Activated T-helper 9 cell treated with anti-CD3 and anti-CD28 coated beads, Interleukin-2, amount 50 U/mL, for 16 hours (primary cell): ENCODE data around the gene SH3PXD2B.
"Not testable (repeated sequence)": the region's sequence is repeated elsewhere in the genome, so short reads cannot be mapped to it uniquely, and the experiment has no call there.

Experiments
- DNase-seq: peaks from one replicate; pipeline ENCODE4 v3.0.0-alpha.2; 2020; ENCODE audit warnings: low read depth

SH3PXD2B gene

DNA sequence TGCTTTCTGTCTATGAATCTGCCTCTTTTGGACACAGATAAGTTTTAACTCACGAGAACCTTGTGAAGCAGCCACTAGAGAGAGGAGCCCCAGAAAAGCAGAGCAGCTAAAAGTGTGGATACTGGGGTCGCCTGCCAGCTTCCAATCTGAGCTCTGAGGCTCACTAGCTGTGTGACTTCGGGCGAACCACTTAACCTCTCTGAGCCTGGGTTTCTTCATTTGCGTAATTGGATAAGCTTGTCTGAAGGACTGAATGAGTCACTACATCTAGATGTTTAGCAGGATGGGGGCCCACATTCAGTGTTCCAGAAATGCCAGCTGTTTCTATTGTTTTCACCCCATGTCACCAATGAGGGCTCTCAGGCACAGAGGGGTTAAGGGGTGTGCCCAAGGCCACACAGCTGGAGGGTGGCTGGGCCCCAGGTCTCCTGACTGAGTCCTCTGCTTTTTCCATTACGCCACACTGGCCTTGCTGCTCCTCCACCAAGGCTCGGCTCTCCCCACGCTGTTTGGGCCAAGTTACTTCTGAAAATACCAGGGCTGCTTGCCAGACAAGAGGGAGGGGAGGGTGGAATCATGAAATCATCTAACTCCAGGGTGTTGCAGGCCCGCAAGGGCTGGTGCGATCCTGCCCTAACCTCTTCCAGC lies 36.2 kb downstream of the SH3PXD2B start:
- DNase-seq = no peak

DNA sequence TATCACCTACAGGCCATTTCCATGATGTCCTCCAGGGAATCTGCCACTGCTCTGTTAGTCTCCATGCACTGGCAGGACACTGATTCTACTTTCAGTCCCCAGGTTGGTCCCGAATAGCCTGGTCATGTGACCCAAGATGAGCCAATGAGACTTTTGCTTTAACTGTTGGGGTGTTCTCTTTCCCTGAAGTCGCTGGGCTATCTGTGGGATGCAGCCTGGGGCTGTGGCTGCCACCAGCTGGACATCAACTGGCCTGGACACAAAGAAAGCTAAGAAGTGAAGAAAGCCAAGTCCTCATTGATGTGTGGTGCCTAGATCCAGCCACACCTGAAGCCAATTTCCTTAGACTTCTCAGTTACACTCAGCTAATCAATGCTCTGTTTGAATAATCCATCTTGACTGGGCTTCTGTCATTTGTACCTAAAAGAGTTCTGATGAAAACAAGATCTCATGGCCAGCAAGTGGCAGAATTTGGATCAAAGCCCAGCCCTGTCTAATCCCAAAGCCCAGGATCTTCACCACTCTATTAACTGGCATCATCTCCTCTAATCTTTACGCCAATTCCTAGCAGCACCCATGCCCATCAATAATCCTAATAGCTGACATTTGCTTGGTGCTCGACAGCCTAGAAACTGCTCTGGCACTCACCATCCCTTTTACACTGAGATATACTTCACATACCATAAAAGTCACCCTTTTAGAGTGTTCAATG lies 37.0 kb downstream of the SH3PXD2B start:
- DNase-seq = no peak

DNA sequence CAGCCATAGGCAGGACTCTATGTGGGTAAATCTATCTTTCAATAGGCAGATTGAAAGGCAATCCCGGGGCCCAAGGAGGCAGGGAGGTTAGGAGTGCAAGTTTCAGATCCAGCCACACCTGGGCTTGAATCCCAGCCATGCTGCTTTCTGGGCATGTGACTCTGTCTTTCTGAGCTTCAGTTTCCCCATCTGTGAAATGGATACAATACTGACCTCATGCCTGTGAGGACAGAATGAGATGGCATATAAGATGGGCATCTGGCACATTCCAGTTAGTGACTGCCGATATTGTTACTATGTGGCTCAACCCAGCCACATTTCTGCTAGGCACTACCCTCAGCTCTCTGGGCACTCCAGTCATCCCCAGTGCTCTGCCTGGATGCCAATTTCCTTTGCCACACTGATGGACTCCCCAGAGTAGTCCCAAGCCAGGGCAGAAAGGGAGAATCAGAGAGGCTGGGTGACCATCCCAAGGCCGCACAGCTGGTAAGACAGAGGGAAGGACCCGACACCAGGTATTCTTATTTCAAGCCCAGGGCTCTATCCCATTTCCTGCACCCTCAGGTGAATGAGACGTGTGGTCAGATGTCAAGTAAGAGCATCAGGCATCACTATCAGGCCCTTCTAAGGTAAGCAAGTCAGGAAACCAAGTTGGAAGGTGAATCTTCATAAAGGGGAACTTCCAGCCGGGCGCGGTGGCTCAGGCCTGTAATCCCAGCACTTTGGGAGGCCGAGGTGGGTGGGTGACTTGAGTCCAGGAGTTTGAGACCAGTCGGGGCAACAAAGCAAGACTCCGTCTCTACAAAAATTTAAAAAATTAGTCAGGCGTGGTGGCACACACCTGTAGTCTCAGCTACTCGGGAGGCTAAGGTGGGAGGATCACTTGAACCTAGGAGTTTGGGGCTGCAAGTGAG lies 38.7 kb downstream of the SH3PXD2B start:
- DNase-seq = no peak

DNA sequence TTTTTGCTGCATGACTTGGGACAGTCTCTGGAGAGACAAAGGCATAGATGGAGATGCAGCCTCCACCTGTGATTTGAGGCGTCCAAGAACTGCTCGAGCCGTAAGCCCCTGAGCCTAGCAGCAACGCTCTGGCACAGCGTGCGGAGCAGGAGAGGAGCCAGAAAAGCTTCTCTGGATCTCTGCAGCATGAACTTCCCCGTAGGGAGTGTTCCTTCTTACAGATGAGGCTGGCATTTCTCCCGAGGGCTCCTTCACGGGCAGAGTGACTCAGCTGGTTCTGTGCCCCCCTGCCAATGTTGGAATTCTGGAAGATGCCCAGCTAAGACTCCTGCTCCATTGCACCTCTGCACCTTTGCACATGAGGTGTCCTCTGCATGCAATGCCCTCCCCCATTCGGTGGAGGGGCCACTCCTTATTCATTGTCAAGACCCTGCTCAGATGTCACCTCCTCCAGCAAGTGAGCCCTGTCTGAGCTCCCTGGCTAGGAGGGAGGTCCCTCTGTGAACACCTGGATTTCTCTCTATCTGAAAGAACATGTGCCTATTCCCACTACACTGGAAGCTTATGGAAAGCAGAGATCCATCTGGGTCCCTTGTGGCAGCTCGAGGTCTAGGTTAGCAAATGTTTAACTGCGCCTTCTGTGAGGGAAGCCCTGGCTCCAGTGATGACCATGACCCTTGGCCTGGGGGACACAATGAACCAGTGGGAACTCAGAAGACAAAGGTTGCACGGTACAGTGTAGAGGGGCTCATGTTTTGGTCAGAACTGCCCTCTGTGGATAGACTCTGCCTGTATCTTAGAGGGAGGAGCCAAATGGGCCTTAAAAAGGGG lies 39.6 kb downstream of the SH3PXD2B start:
- DNase-seq = no peak

DNA sequence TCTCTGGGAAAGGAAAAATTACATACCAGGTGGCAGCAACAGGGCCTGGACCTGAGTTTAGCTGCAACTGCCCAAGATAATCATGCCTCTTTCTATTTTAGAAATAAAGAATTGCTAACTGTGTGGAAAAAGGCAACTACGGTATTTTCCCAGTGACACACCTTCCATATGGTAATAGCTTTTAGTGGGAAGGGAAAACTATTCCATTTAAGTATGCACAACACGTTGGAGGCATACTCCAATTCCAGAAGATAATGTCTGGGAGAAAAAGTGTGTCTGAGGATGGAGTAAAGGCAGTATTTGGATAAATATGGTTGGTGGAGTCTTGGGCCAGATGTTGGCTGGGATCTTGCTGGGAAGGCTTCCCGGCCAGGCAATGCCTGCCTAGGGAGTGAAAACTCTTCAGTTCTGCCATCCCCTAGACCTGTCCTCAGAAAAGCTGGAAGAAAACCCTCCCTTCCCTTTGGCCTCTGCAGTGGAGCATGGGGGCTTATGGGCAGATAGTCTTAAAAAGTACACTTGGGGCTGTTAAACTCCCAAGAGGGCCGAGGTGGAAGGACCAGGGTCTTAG lies 40.6 kb downstream of the SH3PXD2B start:
- no peak for DNase-seq

DNA sequence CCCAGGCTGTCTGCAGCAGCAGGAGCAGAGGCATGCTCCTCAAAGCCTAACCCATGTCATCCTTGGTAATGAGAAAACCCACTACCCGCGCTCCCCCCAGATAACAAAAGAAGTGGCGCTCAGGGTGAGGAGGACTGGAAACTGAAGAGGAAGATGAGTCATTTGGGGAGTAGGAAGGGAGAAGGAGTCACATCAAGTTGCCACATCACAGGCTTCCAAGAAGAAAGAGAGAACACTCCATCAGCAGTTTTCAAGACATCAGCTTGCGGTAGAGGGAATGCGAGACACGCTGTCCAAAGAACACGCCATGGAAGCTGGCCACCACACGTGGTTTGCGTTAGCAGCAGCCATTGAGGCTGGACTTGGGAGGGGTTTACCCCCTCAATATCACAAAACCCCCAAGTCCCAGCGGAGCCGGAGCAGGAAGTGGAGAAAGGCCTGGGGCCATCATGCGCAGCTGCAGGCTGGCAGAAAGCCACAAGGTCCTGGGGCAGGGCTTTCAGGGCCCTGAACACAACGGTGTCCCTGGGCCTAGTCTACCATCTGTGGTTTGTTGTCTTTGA lies 41.5 kb downstream of the SH3PXD2B start:
- DNase-seq = no peak

DNA sequence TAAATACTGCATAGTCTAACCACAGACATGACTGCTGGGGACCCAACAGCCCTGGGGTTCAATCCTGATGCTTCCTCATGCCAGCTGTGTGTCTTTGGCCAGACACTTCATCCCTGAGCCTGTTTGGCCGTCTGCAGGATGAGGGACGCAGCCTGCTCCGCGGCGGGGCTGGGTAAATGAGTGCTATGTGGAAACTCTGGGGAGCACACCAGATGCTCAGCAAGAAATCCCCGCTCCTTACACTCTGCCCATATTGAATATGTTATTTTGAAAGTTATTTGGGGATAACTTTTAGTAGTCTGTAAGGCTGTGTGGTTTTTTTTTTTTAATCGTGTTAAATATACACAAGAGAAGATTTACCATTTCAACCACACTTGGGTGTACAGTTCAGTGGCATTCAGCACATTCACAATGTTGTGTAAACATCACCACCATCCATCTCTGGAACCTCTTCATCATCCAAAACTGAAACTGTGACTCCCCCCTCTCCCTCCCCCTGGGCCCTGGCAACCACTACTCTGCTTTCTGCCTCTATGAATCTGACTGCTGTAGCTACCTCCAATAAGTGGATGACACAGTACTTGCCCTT lies 42.7 kb downstream of the SH3PXD2B start:
- DNase-seq = no peak

DNA sequence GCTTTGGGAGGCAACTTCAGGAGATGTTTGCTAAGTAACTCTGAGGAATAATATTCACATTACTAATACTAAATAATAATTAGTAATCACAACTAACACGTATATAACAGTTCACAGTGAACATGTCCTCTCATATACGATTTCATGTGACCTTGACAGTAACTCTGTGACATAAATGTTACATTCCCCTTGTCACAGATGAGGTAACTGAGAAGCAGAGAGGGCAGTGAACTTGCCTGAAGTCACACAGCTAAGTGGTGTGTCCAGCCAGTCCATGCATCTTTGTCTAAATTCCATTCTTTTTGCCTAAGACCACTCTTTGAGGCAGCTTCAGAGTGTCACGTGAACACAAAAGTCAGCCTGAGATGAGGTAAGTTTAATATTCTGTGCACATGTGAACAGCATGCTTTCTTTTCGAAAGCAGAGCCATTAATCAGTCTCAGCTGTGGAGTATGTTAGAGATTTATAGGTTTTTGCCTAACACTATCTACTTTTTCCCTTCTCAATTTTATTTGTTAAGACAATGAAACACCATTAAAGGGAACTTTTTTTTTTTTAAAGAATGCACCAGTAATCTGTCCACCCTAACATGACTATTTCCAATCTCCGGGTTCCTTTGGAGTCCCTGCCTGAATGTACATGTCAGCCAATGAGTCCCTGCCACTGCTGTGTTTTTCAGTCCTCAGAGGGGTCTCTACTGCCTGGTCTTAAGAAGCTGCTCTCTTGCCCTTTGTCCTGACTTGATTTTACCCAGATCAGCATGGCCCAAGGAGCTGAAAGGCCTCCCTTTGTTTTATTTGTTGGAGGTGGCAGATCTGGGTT lies 43.5 kb downstream of the SH3PXD2B start:
- no peak for DNase-seq

DNA sequence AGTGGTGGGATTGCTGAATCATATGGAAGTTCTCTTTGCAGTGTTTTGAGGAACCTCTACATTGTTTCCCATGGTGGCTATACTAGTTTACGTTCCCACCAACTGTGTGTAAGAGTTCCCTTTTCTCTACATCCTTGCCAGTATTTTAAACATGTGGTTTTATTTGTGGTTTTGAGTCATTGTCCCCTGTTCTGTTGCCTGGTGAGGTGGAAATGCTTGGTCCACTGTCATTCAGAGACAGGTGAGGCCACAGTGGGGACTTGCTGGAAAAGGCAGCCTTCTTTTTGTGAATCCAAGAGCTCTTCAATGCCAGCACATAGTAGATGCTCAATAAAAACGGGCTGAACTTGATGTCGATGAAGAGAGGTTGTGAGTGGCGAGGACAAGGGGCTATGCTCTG lies 44.2 kb downstream of the SH3PXD2B start:
- no peak for DNase-seq

DNA sequence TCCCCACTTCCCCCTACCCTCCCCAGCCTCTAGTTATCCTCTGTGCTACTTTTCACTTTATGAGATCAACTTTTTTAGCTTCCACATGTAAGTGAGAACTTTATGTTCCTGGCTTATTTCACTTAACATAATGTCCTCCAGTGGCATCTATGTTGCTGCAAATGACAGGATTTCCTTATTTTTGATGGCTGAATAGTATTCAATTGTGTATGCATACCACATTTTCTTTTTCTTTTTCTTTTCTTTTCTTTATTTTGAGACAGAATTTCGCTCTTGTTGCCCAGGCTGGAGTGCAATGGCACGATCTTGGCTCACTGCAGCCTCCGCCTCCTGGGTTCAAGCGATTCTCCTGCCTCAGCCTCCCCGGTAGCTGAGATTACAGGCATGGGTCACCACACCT lies 44.8 kb downstream of the SH3PXD2B start:
- not testable (repeated sequence) for DNase-seq

DNA sequence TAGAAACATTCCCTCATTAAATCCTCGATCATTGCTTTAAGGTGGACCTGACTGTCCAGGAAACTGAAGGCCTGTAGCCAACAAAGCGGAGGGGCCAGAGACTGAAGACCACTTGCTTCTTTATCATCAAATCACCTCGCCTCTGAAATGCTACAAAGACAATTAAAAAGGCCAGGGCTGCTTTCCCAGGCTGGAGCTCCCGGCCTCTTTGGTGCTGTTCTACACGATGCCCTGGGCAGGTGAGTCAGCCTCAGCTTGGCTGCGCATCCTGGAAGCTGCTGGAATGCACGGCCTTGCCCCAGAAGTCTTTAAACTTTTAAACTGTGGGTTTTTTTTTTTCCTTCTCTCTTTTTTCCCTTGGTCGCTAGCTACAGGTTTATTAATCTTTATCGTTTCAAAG lies 46.5 kb downstream of the SH3PXD2B start:
- DNase-seq = no peak

DNA sequence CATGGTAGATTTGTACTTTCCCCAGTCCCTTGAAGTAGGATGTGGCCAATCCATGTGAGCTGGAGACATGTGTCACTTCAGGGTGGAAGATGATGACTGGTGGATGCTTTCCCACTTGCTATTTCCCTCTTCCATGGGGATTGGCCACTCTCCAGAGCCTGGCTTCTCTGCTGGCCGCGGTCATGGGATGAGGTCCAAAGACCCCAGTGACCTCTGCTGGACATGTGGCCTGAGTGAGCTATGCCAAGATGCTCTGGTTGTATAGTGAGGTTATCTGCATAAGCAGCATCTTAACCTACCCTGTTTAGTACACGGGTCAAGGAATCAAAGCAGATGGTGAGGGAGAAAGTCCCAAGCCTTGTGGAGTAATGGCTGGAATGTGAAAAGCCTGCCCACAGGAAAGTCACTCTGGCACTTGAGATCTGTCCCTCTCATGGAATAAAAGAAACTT lies 47.1 kb downstream of the SH3PXD2B start:
- no peak for DNase-seq

DNA sequence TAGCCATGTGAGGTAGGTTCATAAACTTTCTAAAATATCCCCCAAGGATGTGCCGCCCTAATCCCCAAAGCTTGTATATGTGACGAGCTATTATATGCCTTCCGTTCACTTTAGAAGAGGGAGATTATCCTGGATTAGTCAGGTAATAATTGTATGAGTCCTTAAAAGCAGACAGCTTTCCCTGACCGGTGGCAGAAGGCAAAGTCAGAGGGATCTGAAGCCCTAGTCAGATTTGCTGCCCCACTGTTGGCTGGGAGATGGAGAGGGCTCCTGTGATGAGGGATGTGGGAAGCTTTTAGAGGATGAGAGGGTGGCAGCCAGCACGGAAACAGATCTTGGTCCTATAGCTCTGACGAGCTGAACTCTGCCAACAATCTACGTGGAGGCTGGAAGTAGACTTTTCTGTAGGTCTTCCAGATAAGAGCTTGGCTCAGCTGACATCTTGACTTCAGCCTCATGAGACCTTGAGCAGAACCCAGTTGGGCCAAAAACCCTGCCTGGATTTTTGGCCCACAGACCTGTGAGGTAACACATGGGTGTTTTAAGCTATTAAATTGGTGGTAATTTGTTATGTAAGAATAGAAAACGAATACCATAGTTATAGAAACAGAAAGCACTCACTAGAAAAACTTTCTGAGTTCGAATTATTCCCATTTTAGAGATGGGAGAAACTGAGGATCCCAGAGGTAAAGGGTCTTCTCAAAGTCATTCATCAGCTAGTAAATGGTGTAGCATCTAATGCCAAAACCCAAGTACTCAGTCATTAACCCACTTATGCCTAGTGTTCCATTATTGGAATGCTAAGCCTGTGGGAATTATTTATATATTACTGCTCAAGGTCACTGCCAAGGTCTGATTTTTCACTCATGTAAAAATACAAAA lies 48.9 kb downstream of the SH3PXD2B start:
- no peak for DNase-seq

DNA sequence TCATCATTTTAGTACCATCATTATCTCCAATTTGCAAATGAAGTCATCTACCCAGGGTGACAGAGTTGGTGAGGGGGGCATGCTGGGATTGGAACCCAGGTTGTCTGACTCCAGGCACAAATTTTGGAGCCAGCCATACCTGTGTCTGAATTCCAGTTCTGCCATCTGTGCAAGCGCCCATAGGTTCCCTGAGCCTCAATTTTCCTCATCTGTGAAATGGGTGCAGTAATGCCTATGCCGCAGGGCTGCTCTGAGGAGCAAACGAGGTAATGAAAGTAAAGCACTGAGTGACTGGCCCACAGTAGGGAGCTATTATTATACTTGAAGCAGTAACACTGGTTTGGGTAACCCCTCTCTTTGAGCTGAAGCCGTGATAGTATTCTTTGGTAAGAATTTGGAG lies 49.6 kb downstream of the SH3PXD2B start:
- no peak for DNase-seq

DNA sequence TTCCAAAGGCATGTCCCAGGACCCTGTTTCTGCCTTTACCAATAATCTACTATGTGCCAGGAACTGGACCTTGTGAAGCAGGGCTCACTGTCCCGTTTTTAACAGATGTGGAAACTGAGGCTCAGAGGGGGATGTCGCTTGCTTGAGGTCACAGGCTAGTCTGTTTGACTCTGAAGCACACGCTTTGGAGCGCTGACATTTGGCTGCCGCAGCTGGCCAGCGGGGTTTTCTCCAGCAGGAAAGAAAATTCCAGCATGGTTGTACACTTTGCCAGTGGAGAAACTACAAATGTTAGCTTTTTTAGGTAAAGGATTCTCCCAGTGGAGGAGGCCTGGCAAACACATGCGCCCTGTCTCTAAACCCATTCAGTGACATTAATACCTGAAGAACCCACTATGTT lies 50.5 kb downstream of the SH3PXD2B start:
- DNase-seq = no peak

DNA sequence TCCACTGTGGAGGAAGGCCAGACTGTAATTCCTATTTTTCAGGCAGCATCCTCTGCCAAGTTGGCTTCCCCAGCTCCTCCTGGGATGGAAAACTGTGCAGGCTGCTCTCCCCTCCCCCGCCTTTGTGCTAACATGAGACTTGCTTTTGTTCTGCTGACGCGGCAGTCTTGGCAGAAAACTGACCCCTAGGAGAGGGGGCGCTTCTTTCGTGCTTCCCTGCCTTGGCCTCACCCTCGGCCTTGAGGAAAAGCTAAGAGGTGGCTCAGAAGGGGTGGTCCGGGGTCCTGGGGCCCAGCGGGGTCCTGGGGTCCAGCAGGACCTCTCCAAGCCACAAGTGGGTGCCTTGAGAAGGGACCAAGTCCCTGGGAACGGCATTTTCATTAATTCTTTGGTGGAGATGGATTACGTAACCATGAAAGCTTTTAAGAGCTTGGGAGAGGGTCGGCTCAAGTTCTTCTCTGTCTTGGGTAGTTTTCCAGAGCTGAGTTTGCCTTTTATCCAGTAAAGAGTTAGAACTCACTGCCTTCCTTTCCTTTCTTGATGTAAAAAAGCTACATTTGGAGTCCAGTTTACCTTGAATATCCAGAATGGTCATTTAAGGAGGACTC lies 51.0 kb downstream of the SH3PXD2B start:
- DNase-seq = no peak

DNA sequence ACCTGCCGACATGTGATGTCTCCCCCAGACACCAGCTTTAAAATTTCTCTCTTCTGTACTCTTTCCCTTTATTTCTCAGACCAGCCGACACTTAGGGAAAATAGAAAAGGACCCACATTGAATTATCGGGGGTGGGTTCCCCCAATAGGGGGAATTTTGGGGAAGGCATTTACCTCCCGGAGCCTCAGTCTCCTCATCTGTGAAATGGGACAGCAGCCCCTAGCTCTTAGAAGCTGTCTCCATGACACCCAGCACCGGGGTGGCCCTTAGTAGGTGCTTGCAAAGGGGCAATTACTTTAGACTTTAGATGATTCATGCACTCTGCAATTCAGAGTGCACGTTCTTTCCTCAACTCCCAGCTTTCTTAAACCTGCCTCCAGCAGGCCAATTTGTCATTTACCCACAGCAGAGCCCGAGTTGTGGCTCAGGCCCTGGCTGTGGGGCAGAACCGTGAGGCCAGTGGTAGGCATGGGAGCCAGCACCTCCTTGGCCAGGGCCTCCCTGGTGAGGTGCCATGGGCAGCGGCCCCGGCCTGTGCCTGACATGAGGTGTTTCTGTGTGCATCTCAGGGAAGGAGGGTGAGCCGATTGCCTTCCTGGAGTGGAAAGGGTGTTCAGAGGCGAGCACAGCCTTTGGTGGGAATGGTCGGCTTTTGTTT lies 51.7 kb downstream of the SH3PXD2B start:
- no peak for DNase-seq

DNA sequence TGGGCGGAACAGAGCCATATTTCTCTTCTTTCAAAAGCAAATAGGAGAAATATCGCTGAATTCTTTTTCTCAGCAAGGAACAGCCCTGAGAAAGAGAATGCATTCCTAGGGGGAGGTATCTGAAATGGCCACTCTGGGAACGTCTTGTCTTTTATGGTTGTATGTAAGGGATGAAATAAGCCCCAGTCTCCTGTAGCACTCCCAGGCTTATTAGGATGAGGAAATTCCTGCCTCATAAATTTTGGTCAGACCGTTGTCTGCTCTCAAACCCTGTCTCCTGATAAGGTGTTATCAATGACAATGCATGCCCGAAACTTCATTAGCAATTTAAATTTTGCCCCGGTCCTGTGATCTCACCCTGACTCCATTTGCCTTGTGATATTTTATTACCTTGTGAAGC lies 52.3 kb downstream of the SH3PXD2B start:
- DNase-seq = not testable (repeated sequence)
